Measurements from ENCODE around the gene STARD7. TPM values are rescaled to one million over a fixed set of nuclear protein-coding genes. Genes with fewer than 3 reads are reported as not detected.

The STARD7 gene
- total and polyA plus RNA-seq, 10 of the 15 experiments (the other 5 are each of a cell fraction or from before 2014, with no cell fraction given), result 85.4 to 237 (median 153) TPM

GRCh38 chr2:96239091-96239490 is 30.5 kb upstream of the STARD7 start:
- CTCF ChIA-PET, result interaction anchor here (0.5 to 2.5 kb wide), 4 partner anchors 12 to 170 kb away, joined by 3 to 11 read pairs (median 4); no protein-coding TSS in a partner anchor
- ATAC-seq (no peak), FAIRE-seq (no peak), DNase-seq (ENCODE audit: low read depth, low spot score) (no peak)
- SMC1A ChIA-PET (ENCODE audit: uncharacterized antibody, unreplicated experiment), result interaction anchor here (1.1 to 2.0 kb wide), 4 partner anchors 12 to 100 kb away, joined by 3 to 5 read pairs (median 4); partner anchors contain the start of gene STARD7
- in situ Hi-C loops (cut with MboI) (no loop called here), intact Hi-C loops (cut with micrococcal nuclease; ENCODE audit: unreplicated experiment) (no loop called here)
- no TSS peak for BruUV-seq (replicated peaks)
- Histone ChIP-seq H3K4me3 (no peak overlapping the region), H3K9ac (ENCODE audit: control insufficient read depth, insufficient read depth, low read length) (no peak overlapping the region), H3K4me1 (ENCODE audit: control insufficient read depth, insufficient read depth, low read length) (peaks cover 34% of the 10 kb centered on the region), H3K79me2 (ENCODE audit: control insufficient read depth, insufficient read depth, low read length) (no peaks in the 10 kb centered on the region), H3K4me2 (ENCODE audit: control insufficient read depth, insufficient read depth) (no peak overlapping the region), H2AFZ (ENCODE audit: control insufficient read depth, low read depth, low read length) (no peak overlapping the region), H3K9me3 (replicated peaks; ENCODE audit: control insufficient read depth, insufficient read depth, low read length) (no peaks in the 10 kb centered on the region), H4K20me1 (ENCODE audit: control insufficient read depth, insufficient read depth) (no peaks in the 10 kb centered on the region), H3K27me3 (replicated peaks in 1 of 2; ENCODE audit: control insufficient read depth in 2 of 2, insufficient read depth in 2 of 2, low read length in 1 of 2) (no peaks in the 10 kb centered on the region), H3K36me3 (ENCODE audit: control insufficient read depth in 2 of 2, insufficient read depth in 2 of 2, low read length in 1 of 2) (no peaks in the 10 kb centered on the region), H3K27ac (ENCODE audit: control insufficient read depth, insufficient read depth) (no peak overlapping the region)
- RAD21 ChIA-PET (ENCODE audit: unreplicated experiment), result no interaction called here
- POLR2A ChIA-PET, result interaction anchor here (1.1 kb wide), 1 partner anchor 11 kb away, joined by 3 read pairs; no protein-coding TSS in a partner anchor
- TF ChIP-seq MYB (IDR thresholded peaks at IDR 0.05; ENCODE audit: borderline replicate concordance, low read depth, low read length), result no peak
- no peak for TF ChIP-seq PAX5 (IDR thresholded peaks at IDR 0.05; ENCODE audit: borderline replicate concordance, low read depth, low read length)
- TF ChIP-seq BRCA1 (IDR thresholded peaks at IDR 0.05; ENCODE audit: low read depth, low read length), result no peak
- no peak for TF ChIP-seq ZNF592 (IDR thresholded peaks at IDR 0.05)
- no peak for TF ChIP-seq YBX1 (IDR thresholded peaks at IDR 0.05)
- no peak for TF ChIP-seq GABPA (IDR thresholded peaks at IDR 0.05; ENCODE audit: low read depth)
- no peak for TF ChIP-seq CHD2 (IDR thresholded peaks at IDR 0.05; ENCODE audit: borderline replicate concordance, low read depth, low read length)
- TF ChIP-seq BCL11A (IDR thresholded peaks at IDR 0.05; ENCODE audit: low read depth, low read length), result no peak
- TF ChIP-seq TCF12 (IDR thresholded peaks at IDR 0.05; ENCODE audit: low read depth, low read length), result no peak
- TF ChIP-seq, protein P1, sequence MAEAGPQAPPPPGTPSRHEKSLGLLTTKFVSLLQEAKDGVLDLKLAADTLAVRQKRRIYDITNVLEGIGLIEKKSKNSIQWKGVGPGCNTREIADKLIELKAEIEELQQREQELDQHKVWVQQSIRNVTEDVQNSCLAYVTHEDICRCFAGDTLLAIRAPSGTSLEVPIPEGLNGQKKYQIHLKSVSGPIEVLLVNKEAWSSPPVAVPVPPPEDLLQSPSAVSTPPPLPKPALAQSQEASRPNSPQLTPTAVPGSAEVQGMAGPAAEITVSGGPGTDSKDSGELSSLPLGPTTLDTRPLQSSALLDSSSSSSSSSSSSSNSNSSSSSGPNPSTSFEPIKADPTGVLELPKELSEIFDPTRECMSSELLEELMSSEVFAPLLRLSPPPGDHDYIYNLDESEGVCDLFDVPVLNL (IDR thresholded peaks at IDR 0.05; ENCODE audit: low read depth, low read length), result no peak
- no peak for TF ChIP-seq EGR1 (IDR thresholded peaks at IDR 0.05; ENCODE audit: borderline replicate concordance in 1 of 2, low read depth in 2 of 2, low read length in 2 of 2)
- whole genome bisulfite sequencing (ENCODE audit: insufficient coverage, insufficient replicate concordance, low lambda C conversion rate, missing lambda C conversion rate), result 64% methylated on average over 3 of the region's 3 CpGs

Data from GM12878 (cell line).